HG03025 (cell line): ENCODE measurements around the gene MLPH.
A peak's percentile ranks its signal among the peaks of the same experiment; 100 is the strongest.

Source experiments
- ATAC-seq: cut with Tn5 transposase; IDR thresholded peaks from one replicate; pipeline ENCODE4 v1.9.1; 2021; ENCODE audit warnings: mild to moderate bottlenecking, moderate library complexity; ENCODE audit not compliant: unreplicated experiment, low FRiP score

Gene MLPH

DNA sequence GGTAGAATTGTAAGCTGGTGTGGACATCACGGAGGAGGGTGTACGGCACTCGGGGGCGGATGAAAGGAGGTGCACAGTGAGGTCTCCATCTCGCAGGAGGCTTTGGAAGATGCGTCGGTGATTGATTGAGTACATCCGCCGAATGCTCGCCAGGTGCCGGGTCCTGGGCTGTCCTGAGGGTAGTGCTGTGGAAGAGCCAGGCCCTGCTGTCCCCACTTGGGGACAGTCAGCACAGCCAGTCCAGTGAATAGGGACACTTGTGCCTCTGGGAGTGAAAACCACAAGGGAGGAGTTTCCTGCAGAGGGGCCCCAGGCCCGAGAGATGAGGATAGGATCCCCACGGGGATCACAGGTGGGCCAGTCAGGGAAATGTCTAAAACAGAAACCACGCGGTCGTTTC lies 28.1 kb downstream of the MLPH start:
- ATAC-seq, result no peak

DNA sequence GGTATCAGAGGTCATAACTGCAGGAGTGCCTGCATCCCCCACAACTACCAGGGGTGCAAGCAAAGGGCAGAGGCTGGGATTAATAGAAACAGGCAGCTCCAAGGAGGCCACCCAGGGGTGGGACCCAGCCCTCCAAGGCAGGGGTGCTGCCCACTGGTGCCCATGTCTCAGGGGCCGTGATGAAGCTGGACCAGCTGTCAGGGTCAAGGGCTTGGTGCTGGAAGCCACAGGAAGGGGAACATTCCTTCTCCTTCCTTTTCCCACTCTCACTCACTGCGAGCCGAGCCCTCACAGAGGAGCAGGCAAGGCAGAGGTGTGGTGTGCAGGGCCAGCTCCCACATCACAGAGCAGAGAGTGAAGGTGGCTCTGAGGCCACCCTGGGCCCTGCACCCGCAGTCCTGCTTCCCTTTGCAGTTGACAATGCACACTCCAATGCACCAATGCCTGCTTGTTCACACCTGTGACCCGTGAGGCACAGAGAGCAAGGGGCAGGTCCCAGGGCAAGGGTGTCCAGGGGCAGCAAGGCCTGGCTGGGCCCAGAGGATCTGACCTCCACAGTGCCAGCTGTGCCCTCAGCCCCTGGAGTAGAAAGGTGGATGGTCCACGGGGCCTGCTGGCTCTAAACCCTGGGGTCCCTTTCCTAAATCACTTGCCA lies 28.7 kb downstream of the MLPH start:
- ATAC-seq, result no peak

DNA sequence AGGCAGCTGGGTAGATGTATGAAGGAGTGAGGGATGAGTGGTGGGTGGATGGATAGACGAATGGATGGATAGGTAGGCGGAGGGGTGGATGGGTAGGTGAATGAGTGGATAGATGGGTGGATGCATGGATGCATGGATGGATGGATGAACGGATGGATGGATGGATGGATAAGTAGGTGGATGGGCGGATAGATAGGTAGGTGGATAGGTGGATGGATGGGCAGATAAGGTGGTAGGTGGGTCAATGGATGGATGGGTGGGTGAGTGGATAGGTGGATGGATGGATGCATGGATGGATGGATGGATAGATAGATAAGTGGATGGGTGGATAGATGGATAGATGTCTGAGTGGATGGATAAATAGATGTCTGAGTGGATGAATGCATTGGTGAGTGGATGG lies 30.1 kb downstream of the MLPH start:
- ATAC-seq, result no peak

- ATAC-seq, result no peak
Measured at GRCh38 chr2:237517990-237518389, 30.9 kb downstream of the MLPH start.

DNA sequence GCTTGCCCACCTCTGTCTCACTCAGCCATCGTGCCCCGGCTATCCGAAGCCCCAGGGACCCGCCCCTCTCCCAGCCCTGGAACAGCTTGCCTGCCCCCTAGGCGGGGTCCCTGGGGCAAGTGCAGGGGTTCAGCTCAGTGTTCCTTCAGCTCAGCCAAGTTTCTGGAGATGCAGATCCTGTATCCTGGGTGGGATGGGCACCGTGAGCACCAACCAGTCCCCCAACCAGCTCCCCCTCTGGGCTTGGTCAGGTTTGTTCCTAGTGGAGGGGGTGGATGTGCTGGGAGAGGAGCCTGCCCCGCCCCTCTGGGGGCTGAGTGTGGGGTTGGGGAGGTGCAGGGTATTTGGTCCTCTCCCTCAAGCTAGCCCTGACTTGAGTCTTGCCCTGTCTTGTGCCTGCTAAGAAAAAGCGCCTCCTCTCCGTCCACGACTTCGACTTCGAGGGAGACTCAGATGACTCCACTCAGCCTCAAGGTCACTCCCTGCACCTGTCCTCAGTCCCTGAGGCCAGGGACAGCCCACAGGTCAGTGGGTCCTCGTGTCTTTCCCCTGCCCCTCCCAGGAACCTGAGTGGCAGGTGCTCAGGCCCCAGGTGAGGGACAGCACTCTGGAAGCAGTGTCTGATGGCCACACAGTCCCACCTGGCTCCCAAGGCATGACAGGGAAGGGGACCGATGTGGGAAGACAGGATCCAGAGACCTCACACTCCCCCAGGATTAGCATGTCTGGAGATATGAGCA lies 32.6 kb downstream of the MLPH start:
- ATAC-seq, result no peak

DNA sequence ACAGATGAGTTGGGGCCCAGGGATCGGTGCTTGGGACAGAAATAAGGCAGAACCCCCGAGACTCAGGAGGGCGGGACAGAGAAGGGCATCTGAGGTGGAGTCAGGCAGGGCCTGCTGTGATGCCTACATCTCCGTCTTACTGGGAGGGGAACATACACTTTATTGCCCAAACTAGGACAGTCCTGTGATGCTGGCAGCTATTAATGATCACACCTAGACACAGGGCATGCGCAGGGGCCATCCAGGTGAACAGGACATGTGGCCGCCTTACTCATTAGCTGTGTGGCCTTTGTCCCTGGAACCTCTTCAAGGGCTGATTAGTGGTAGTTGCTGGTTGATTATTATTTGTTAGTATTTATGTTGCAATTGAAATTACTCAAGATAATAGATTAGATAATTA lies 33.2 kb downstream of the MLPH start:
- ATAC-seq, result no peak

DNA sequence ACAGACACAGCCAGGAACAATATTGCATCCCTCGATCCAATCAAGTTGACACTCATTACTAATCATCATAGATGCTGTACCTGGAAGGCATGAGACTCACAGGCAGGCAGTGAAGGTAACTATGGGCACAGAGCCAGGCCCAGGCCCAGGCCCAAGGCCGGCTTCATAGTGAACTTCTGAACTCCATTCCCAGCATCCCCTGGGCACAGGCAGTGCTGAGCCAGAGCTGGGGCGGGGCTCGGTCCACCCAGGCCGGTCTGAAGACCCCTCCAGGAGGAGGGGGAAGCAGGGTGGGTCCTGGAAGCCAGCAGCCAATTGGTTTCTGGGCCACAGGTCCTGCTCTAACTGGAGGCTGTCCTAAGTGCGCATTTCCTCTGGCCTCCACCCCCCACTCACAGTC lies 37.6 kb downstream of the MLPH start:
- ATAC-seq, result no peak

DNA sequence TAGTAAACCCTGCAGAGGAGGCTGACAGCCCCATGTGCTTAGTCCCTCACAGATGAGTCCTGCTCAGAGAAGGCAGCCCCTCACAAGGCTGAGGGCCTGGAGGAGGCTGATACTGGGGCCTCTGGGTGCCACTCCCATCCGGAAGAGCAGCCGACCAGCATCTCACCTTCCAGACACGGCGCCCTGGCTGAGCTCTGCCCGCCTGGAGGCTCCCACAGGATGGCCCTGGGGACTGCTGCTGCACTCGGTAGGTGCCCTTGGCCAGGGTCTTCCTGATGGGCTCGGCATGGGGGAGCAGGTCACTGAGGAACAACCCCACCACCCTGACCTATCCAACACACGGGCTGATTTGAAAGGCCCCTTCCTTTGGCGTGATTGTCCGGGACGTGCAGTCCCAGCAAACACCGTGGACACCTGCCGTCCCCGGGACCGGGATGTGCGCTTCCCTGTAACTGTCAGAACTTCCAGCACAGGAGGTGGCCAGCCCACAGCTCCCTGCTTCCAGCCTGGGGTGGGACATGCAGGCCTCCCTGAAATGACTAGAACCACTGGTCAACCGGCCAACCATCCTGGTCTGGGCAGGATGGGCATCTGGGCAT lies 38.6 kb downstream of the MLPH start:
- ATAC-seq, result no peak

DNA sequence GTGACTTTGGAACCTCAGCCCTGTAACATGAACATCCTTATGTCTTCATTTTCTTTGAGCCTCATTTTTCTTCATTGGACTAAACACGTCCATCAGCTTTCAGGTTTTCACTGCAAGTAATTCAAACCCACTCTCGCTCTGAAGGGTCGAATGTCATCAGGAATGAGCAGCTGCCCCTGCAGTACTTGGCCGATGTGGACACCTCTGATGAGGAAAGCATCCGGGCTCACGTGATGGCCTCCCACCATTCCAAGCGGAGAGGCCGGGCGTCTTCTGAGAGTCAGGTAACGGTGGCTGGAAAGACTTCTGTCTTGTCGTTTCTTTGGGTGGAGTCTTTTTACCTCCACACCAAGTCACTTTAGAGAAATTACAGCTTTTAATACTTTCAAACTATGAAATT lies 40.2 kb downstream of the MLPH start:
- ATAC-seq, result no peak

DNA sequence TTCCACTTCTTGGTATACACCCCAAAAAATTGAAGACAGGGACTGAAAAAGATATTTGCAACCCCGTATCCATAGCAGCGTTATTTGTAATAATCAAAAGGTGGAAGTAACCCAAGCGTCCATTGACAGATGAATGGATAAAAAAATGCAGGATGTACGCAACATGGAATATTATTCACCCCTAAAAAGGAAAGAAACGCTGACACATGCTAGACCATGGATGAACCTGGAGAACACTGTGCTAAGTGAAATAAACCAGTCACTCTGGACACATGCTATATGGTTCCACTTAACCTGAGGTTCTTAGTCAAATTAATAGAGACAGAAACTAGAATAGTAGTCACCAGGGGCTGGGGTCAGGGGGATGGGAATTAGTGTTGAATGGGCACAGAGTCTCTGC lies 40.7 kb downstream of the MLPH start:
- ATAC-seq, result no peak

DNA sequence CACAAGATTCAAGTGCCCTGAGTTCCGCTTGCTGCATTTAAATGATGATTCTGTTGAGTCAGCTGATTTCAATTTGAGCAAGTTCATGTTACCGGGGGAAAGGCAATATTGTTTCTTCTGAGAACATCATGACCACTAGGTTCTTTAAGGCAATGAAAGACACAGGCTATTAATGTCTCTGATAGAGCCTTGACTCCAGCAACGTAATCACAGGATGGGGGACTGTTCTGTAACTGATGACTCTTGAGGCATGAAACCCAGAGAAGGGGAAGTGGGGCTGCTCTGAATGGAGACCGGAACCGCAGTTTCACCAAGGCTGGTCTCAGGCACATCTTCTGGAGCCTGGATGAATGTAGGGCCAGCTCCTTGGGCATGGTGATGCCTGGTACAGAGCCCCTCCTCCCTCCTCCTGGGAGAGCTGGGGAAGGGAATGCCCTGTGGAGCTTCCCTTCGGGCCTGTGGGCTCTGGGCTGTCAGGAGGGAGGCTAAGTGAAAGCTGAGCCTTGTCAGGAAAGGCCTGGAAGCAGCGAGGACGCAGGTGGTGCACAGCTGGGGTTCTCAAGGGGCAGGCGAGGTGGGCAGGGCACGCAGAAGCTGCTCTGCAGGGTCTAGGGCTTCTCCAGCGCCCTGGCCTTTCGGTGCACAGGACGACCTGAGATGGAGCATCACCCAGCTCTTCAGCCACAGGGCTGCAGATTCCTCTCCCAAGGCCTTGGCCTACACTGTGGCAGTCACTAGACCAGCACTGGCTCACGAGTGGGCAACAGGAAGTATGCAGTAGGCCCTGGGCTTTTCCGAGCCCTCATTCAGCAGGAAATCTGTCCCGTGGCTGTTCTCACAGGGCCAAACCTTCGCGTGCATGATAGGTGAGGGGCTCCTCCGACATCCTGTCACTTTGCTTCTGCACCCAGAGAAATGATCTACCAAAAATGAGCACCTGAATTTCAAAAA lies 42.7 kb downstream of the MLPH start:
- ATAC-seq, result peak; percentile 79

- peak; percentile 82 for ATAC-seq
Measured at GRCh38 chr2:237530472-237531433, 43.7 kb downstream of the MLPH start.

- ATAC-seq, result no peak
Measured at GRCh38 chr2:237532160-237532559, 45.1 kb downstream of the MLPH start.

- no peak for ATAC-seq
Measured at GRCh38 chr2:237533668-237534161, 46.7 kb downstream of the MLPH start.

DNA sequence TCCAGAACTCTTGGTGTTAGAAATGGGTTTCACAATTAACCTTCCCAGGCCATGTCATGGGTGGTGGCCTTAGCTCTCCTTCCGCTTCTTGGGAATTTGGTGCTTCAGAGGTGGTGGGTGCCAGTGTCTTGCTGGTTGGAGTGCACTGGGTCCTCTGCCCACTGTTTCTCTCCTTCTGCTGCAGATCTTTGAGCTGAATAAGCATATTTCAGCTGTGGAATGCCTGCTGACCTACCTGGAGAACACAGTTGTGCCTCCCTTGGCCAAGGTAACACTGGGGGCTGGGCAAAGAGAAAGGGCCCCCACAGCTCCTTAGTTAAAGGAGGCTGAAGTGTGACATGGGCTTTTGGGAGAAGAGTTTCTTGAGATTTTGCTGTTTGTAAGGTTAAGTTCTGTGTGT lies 47.3 kb downstream of the MLPH start:
- ATAC-seq, result no peak

DNA sequence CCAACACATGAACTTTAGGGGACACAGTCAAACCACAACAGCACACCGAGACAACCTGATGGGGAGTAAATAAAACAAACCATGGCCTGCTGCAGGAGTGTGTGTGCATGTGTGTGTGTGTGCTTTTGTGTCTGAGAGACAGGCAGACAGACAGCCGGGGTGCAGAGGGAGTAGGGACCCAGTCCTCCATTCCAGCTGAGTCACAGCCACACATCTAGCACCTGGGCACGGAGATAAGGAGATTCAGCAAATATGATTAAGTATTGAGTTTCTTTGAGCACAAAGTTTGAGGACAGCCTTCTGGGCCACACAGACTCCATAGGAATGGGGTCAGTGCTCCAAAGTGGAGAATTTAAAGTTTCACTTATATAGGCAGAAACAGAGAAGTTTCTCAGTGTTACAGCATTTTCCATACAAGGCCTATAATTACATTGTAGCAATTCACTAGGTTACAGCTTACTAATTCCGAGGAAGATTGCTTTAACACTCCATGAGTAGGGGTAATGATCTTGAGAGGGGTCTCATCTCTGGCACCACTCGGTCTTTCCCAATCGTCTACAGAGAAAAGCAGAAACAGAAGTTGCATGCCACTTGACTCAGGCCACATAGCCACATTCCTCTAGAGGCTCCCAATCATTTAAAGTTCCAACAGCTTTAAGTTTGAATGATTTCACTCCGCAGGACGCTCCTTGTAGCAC lies 48.5 kb downstream of the MLPH start:
- no peak for ATAC-seq

DNA sequence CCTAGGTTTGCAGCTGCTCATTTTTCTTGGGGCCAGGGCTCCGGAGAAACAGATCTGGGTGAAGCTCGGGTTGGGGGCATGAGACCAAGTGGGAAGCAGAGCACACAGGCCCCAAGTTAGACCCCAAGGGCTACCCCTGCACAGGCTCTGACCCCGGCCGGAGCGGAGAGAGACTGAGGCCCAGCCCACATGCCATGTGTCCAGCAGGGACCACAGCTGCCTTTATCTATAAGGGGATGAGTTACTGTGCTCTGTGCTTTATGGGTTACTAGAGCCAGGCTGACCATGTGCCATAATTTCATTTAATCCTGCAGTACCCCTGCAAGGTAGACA lies 49.0 kb downstream of the MLPH start:
- ATAC-seq, result no peak

DNA sequence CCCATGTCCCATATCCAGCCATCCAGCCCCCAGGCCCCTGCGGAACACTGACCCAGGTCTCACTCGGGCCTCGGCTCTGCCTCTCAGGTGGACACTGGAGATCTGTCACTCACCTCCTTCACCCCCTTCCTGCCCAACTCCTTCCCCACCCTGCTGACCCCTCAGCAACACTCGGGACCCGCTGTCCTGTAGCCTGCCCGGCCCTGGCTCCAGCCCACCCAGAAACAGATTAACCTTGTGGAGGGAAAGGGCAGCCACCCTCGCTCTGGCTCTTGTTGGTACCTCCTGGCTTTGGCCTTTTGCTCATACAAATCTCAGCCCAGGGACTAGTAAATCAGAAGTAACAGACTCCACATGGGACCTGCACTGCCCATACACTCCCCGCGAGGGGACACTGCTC lies 49.6 kb downstream of the MLPH start:
- no peak for ATAC-seq
